Measurements from ENCODE around the gene FRMD4A.

DNA sequence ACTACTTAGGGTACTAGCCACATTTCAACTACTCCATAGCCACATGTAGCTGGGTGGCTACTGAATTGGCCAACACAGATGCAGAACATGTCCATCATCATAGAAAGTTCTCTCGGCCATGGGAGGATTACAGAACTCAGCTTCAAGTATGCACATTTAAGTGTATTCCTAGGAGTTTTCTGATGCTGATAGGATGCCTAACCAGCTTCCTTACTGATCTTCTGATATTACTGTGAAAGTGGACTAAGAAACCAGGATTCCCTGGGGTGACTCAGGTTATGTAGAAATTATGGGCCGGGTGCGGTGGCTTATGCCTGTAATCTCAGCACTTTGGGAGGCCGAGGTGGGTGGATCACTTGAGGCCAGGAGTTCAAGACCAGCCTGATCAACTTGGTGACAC, 125.5 kb downstream of the FRMD4A start:
- no peak for TF ChIP-seq CTCF (IDR thresholded peaks at IDR 0.05)
- TF ChIP-seq POLR2AphosphoS5 (IDR thresholded peaks at IDR 0.05), result no peak
- no peak for TF ChIP-seq POLR2A (IDR thresholded peaks at IDR 0.05)
- TF ChIP-seq EP300 (IDR thresholded peaks at IDR 0.05), result no peak

Measured in stomach (tissue), 4 donors.